Transverse colon (tissue), 4 donors: ENCODE measurements around the gene TBCD.

ENCODE experiments used
- CTCF ChIP-seq, 5 experiments: fragments of 200-600 bp in 3 of 5; fragments of 450-650 bp in 2 of 5; sonication (generic) in 3 of 5; IDR thresholded peaks; 1 replicate in 2 of 5; 2 replicates in 3 of 5; pipeline ENCODE4 v1.5.1; 2016 to 2017; ENCODE audit warnings: antibody characterized with exemption in 5 of 5, inconsistent platforms in 3 of 5, mild to moderate bottlenecking in 2 of 5, moderate library complexity in 1 of 5
- EP300 ChIP-seq: sonication (generic); formaldehyde crosslinking; IDR thresholded peaks from one replicate; pipeline ENCODE4 v1.6.1; 2017; ENCODE audit warnings: antibody characterized with exemption, low read depth
- POLR2A ChIP-seq: fragments of 450-650 bp; IDR thresholded peaks from one replicate; pipeline ENCODE4 v1.6.1; 2016; ENCODE audit warnings: antibody characterized with exemption, mild to moderate bottlenecking, moderate library complexity
- POLR2AphosphoS5 ChIP-seq, 3 donors: sonication (generic); formaldehyde crosslinking; IDR thresholded peaks; one replicate each; pipeline ENCODE4 v1.6.1; 2016; ENCODE audit warnings: antibody characterized with exemption in 3 of 3

- TF ChIP-seq CTCF (IDR thresholded peaks at IDR 0.05): no peak
- no peak for TF ChIP-seq POLR2A
- no peak for TF ChIP-seq POLR2AphosphoS5 (IDR thresholded peaks at IDR 0.05)
- no peak for TF ChIP-seq EP300
These were observed 64.0 kb downstream of the TBCD start for GRCh38 chr17:82815790-82816305.
